Measurements from ENCODE around the gene PRCC.

Gene PRCC

DNA sequence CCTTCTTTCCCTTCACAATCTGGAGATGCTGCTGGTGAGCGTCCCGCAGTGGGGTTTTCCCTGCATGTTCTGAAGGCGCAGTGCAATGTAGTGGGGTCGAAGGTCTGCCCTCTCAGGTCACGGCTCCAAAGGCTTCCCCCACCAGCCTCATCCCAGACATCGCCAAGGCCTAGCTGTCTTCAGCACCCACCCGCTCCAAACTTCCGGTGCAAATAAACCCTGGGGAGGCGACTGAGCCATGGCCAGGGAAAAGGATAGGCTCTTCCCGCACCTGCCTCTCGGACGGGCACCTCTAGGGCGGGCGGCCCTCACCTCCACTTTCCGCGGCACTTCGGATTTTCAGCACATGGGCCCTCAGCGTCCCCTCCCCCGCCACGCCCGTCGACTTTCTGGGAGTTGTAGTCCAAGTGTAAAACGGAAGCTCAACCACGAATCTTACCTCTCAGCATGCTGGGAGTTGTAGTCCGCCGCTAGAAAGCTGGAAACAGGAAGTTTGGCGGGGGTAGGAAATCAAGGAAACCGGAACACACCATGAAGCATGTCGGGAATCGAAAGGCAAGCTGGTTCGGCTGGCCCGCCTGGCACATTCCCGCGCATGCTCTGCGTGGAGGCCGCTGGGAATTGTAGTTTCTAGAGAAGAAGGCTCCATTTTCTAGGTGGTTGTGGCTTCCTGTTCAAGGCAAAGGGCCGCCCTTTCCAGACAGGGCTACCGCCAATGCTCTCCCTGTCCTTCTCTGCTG is 26.4 kb upstream of the PRCC start, which contains the start of gene MRPL24:
Gene MRPL24, minus strand, starts transcription at position 348 of the 740 bp plus-strand sequence. CDS start 2,384 bp downstream, outside the sequence.
- H3K36me3 Mint-ChIP-seq (ENCODE audit: low read depth) = peaks cover 94% of the 10 kb centered on the region
- H3K27me3 Mint-ChIP-seq = no peaks in the 10 kb centered on the region
- peak; percentile 95 for DNase-seq
- H3K27ac Mint-ChIP-seq = peak within 1 kb of the TSS; percentile 98
- H3K4me1 Mint-ChIP-seq (ENCODE audit: low read depth) = peaks cover 54% of the 10 kb centered on the region
- H3K4me3 Mint-ChIP-seq = peak within 1 kb of the TSS; percentile 98
- no peaks in the 10 kb centered on the region for H3K9me3 Mint-ChIP-seq

DNA sequence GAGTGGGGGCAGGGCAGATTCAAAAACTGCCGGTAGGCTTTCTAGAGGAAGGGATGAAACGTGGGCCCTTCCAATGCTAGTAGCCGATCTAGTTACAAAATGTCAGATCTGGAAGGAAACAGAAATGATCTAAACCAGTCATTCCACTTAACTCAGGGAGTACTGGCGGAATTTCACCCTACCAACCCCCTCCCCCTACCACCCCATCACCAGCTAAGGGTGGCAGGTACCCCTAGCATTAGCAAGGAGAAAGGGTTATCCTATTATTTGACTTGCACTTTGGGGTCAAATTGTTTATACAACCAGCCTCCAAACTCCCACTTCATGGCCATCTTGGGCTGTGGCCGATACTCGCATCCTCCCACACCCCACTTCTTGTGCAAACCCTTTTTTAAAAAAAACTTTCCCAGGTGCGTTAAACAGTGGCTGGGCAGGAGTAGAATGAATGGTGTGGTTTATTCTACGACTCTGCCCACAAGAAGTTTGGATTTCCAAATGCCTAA is 25.8 kb upstream of the PRCC start:
- H3K4me3 Mint-ChIP-seq = peak overlapping the region; percentile 98
- no peak for DNase-seq
- peaks cover 60% of the 10 kb centered on the region for H3K4me1 Mint-ChIP-seq (ENCODE audit: low read depth)
- H3K36me3 Mint-ChIP-seq (ENCODE audit: low read depth) = peaks cover 94% of the 10 kb centered on the region
- H3K9me3 Mint-ChIP-seq = no peaks in the 10 kb centered on the region
- peak overlapping the region; percentile 98 for H3K27ac Mint-ChIP-seq
- H3K27me3 Mint-ChIP-seq = no peaks in the 10 kb centered on the region

DNA sequence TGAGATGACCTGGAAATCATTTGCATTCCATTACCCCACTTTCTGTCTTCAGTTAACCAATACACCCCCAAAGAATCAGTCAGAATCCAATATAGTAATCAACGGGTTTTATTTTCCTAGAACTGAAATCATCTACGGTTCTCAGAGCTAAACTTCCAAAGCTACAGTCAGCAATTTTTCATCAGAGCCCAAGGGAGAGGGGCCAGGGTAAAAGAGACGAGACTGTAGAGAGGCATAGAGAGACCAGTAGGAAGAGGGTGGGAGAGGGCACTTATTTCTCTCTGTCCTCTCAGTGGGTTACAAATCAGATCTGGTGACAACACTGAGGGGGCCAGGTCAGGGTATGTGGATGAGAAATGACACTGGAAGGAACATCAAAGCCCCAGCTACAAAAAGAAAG is 25.3 kb upstream of the PRCC start:
- Mint-ChIP-seq H3K4me1 (ENCODE audit: low read depth) (peaks cover 65% of the 10 kb centered on the region), H3K27ac (peak overlapping the region; percentile 98), H3K4me3 (peak overlapping the region; percentile 98), H3K27me3 (no peaks in the 10 kb centered on the region), H3K9me3 (no peaks in the 10 kb centered on the region), H3K36me3 (ENCODE audit: low read depth) (peaks cover 91% of the 10 kb centered on the region)
- no peak for DNase-seq

GRCh38 chr1:156742801-156743200 is 24.5 kb upstream of the PRCC start:
- H3K9me3 Mint-ChIP-seq = no peaks in the 10 kb centered on the region
- no peak for DNase-seq
- H3K36me3 Mint-ChIP-seq (ENCODE audit: low read depth) = peaks cover 90% of the 10 kb centered on the region
- peak overlapping the region; percentile 84 for H3K27ac Mint-ChIP-seq
- H3K4me3 Mint-ChIP-seq = no peak overlapping the region
- H3K4me1 Mint-ChIP-seq (ENCODE audit: low read depth) = peaks cover 71% of the 10 kb centered on the region
- no peaks in the 10 kb centered on the region for H3K27me3 Mint-ChIP-seq

GRCh38 chr1:156743367-156744302 is 23.7 kb upstream of the PRCC start:
- peak overlapping the region; percentile 84 for H3K27ac Mint-ChIP-seq
- no peak overlapping the region for H3K4me3 Mint-ChIP-seq
- peaks cover 76% of the 10 kb centered on the region for H3K4me1 Mint-ChIP-seq (ENCODE audit: low read depth)
- DNase-seq = no peak
- H3K27me3 Mint-ChIP-seq = no peaks in the 10 kb centered on the region
- peaks cover 90% of the 10 kb centered on the region for H3K36me3 Mint-ChIP-seq (ENCODE audit: low read depth)
- no peaks in the 10 kb centered on the region for H3K9me3 Mint-ChIP-seq

DNA sequence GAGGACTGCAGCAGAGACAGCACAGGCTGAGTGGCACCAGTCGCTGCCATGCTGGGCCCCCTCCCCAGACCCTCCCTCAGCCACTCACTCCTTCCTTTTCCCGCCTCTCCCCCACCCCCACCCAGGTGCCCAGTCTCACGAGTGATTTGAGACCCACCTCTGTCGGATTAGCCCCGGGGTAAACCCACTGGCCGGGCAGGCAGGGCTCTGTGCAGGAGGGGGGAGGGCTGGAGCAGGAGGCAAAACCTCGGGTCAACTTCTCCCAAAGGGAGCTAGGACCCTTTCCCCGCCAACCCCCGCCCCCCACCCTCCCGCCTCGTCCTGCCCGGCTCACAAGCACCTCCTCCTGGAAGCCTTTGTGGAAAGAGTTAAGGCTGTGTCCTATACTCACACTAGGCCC is 23.0 kb upstream of the PRCC start:
- no peaks in the 10 kb centered on the region for H3K9me3 Mint-ChIP-seq
- DNase-seq = no peak
- H3K27ac Mint-ChIP-seq = peak overlapping the region; percentile 95
- no peak overlapping the region for H3K4me3 Mint-ChIP-seq
- peaks cover 76% of the 10 kb centered on the region for H3K4me1 Mint-ChIP-seq (ENCODE audit: low read depth)
- H3K27me3 Mint-ChIP-seq = no peaks in the 10 kb centered on the region
- H3K36me3 Mint-ChIP-seq (ENCODE audit: low read depth) = peaks cover 90% of the 10 kb centered on the region

DNA sequence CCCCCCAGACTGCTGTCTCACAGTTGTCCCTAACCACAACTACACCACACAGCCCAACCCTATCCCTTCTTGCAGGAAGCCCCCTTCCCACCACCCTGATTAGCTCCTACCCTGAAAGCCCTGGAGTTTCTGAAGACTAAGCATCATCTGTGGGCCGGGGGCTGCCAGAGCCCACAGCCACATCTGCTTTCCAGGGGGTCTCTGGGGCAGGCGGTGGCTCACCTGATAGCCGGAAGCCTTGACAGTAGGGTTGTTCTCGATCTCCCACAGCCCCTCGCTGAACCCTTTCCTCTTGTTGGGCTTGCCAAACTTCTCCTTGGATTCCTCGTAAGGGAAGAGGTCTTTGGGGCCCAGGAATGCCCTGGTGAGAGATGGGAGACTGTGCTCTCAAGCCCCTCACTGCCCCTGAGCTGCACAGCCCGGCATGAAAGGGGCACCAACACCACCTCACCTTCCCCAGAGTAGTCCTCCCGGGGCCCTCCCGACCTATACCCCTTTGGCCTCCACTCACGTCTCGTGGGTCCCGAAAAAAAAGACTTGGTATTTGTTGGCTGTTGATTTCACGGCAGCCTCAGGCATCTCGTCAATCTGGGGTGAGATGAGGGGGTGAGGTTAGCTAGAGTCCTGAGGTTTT is 22.4 kb upstream of the PRCC start:
- no peaks in the 10 kb centered on the region for H3K9me3 Mint-ChIP-seq
- no peak overlapping the region for H3K4me3 Mint-ChIP-seq
- H3K27me3 Mint-ChIP-seq = no peaks in the 10 kb centered on the region
- peaks cover 90% of the 10 kb centered on the region for H3K36me3 Mint-ChIP-seq (ENCODE audit: low read depth)
- no peak for DNase-seq
- H3K27ac Mint-ChIP-seq = peak overlapping the region; percentile 95
- peaks cover 75% of the 10 kb centered on the region for H3K4me1 Mint-ChIP-seq (ENCODE audit: low read depth)

GRCh38 chr1:156745881-156746280 is 21.5 kb upstream of the PRCC start:
- Mint-ChIP-seq H3K27me3 (no peaks in the 10 kb centered on the region), H3K36me3 (ENCODE audit: low read depth) (peaks cover 91% of the 10 kb centered on the region), H3K27ac (peak overlapping the region; percentile 95), H3K4me3 (no peak overlapping the region), H3K4me1 (ENCODE audit: low read depth) (peaks cover 71% of the 10 kb centered on the region), H3K9me3 (no peaks in the 10 kb centered on the region)
- DNase-seq = no peak

DNA sequence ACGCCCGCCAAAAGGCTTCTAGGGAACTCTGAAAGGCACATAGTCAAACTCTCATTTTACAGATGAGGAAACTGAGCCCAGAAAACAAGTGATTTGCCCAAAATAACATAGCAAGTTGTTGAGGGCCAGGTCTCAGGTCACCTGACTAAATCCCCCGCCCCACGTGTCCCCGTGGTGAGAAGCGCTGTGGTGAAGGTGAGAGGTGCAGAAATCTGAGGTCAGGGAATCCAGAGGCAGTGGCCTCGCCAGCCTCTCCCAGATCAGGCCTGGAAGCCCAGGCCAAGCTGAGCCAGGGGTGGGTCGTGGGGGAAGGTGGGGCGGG is 21.0 kb upstream of the PRCC start:
- Mint-ChIP-seq H3K27ac (peak overlapping the region; percentile 95), H3K4me3 (peak overlapping the region; percentile 95), H3K36me3 (ENCODE audit: low read depth) (peaks cover 90% of the 10 kb centered on the region), H3K27me3 (no peaks in the 10 kb centered on the region), H3K9me3 (no peaks in the 10 kb centered on the region), H3K4me1 (ENCODE audit: low read depth) (peaks cover 69% of the 10 kb centered on the region)
- DNase-seq = no peak

DNA sequence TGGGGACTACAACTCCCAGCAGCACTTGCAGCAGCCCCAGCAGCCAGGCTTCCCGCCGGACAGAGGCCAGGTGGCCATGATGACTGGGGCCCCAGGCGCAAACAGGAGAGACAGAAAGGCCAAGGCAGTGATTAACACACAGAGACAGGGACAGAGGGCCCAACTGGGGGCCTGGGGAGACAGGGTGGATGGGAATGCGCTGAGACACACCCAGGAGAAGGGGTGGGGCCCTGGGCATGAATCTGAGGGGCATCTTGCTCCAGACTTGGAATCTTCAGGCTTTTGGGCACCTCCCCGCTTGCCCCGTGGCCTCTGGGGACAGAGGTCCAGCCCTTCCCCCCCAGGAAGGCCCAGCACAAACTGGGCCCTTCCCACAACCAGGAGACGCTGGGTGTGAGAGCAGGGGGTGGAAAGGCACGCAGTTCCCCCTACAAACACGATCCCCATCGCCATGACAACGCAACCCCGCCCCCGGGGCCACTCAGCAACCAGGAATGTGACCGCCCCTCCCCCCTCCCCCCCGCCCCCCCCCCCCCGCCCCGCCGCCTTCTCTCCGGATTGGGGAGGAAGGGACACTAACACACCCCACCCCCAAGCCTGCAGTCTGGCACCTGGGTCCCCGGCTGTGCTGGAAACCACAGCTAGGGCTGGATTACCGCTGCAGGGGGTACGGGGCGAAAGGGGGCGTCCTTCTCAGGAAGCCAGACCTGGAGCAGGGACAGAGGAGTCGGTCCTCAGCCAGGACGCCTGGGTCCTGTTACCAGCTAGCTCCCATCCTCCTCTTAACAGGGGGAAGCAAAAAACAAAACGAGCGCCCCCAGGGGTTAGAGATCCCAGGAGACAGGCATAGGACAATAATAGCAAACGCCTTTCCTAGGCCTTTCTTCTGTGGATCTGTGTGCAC is 20.4 kb upstream of the PRCC start:
- H3K27me3 Mint-ChIP-seq = no peaks in the 10 kb centered on the region
- peaks cover 85% of the 10 kb centered on the region for H3K36me3 Mint-ChIP-seq (ENCODE audit: low read depth)
- no peaks in the 10 kb centered on the region for H3K9me3 Mint-ChIP-seq
- peak overlapping the region; percentile 96 for H3K27ac Mint-ChIP-seq
- peak; percentile 69 for DNase-seq
- H3K4me3 Mint-ChIP-seq = peak overlapping the region; percentile 95
- peaks cover 63% of the 10 kb centered on the region for H3K4me1 Mint-ChIP-seq (ENCODE audit: low read depth)

DNA sequence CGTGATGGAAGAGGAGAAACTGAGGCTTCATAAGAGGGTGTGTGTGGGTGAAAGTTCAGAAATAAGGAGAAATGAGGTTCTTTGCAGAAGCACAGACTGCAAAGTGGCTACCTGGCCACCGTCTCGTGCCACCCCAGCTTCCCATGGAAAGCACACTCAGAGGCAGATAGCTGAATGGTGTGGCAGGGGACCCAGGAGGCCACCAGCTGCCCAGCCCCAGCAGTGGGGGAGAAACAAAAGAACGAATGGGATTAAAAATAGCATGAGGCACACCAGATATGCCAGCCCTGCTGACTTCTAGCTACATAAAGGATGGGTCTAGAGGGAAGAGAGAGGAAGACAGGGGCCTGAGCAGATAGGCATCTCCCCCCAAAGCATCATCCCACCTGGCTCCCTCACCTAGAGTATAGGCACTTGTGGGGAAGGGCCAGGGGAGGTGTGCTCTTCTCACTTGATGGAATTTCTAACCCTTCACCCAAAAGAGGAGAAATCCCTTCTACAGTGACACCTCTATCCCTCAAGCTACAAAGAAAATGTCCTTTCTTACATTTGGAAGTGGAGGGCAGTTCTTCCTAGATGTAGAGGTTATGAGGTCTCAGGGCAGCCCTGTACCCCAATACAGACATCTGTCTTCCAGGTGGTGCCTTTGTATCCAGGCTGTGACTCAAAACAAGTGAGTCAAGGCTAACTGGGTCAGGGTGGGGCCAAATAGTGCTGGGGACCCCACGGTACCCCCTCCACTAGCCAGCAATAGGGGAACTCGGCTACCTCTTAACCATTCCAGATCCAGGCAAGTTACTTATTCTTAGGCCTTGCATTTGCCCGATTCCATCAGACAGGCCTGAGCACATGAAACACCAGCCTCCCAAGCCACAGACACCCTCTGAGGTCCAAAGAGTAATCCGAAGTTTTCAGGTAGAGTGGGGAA is 19.3 kb upstream of the PRCC start:
- DNase-seq = no peak
- Mint-ChIP-seq H3K27me3 (no peaks in the 10 kb centered on the region), H3K4me3 (peak overlapping the region; percentile 95), H3K27ac (peak overlapping the region; percentile 96), H3K9me3 (no peaks in the 10 kb centered on the region), H3K4me1 (ENCODE audit: low read depth) (peaks cover 61% of the 10 kb centered on the region), H3K36me3 (ENCODE audit: low read depth) (peaks cover 79% of the 10 kb centered on the region)

- no peaks in the 10 kb centered on the region for H3K27me3 Mint-ChIP-seq
- DNase-seq = peak; percentile 42
- peaks cover 60% of the 10 kb centered on the region for H3K4me1 Mint-ChIP-seq (ENCODE audit: low read depth)
- peak overlapping the region; percentile 96 for H3K27ac Mint-ChIP-seq
- peaks cover 72% of the 10 kb centered on the region for H3K36me3 Mint-ChIP-seq (ENCODE audit: low read depth)
- H3K4me3 Mint-ChIP-seq = peak overlapping the region; percentile 95
- H3K9me3 Mint-ChIP-seq = no peaks in the 10 kb centered on the region
Observed at GRCh38 chr1:156748670-156749418, 18.5 kb upstream of the PRCC start.
